Measurements from ENCODE around the gene FAM111A.

FAM111A gene

GRCh38 chr11:59196777-59197176, 54.1 kb downstream of the FAM111A start:
- no peak for TF ChIP-seq CTCF (IDR thresholded peaks at IDR 0.05)

GRCh38 chr11:59197991-59198390, 55.3 kb downstream of the FAM111A start:
- TF ChIP-seq CTCF (IDR thresholded peaks at IDR 0.05): no peak

GRCh38 chr11:59198726-59199125, 56.1 kb downstream of the FAM111A start:
- TF ChIP-seq CTCF (IDR thresholded peaks at IDR 0.05): no peak

- no peak for TF ChIP-seq CTCF (IDR thresholded peaks at IDR 0.05)
Observed at GRCh38 chr11:59199546-59200422, 57.1 kb downstream of the FAM111A start.

GRCh38 chr11:59200423-59200746, 57.7 kb downstream of the FAM111A start:
- no peak for TF ChIP-seq CTCF (IDR thresholded peaks at IDR 0.05)

GRCh38 chr11:59201353-59201752, 58.7 kb downstream of the FAM111A start:
- TF ChIP-seq CTCF (IDR thresholded peaks at IDR 0.05): 0 out of 2 replicates have a peak, but pooled peaks have one; percentile 26

Measured in LNCAP (cell line).